ENCODE data around the gene ITGA1.

- TF ChIP-seq, protein P1, sequence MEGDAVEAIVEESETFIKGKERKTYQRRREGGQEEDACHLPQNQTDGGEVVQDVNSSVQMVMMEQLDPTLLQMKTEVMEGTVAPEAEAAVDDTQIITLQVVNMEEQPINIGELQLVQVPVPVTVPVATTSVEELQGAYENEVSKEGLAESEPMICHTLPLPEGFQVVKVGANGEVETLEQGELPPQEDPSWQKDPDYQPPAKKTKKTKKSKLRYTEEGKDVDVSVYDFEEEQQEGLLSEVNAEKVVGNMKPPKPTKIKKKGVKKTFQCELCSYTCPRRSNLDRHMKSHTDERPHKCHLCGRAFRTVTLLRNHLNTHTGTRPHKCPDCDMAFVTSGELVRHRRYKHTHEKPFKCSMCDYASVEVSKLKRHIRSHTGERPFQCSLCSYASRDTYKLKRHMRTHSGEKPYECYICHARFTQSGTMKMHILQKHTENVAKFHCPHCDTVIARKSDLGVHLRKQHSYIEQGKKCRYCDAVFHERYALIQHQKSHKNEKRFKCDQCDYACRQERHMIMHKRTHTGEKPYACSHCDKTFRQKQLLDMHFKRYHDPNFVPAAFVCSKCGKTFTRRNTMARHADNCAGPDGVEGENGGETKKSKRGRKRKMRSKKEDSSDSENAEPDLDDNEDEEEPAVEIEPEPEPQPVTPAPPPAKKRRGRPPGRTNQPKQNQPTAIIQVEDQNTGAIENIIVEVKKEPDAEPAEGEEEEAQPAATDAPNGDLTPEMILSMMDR (IDR thresholded peaks at IDR 0.05 in 4 of 5, conservative IDR thresholded peaks at IDR 0.05 in 1 of 5) = no peak
- TF ChIP-seq POLR2A (IDR thresholded peaks at IDR 0.05) = no peak
Measured at GRCh38 chr5:52778781-52779180, 8.9 kb upstream of the ITGA1 start.
